ENCODE data around the gene QRSL1. TPM values are rescaled to one million over a fixed set of nuclear protein-coding genes. Genes with fewer than 3 reads are reported as not detected.
A peak's percentile ranks its signal among the peaks of the same experiment; 100 is the strongest.

Gene QRSL1
- total and polyA plus RNA-seq, 10 of the 15 experiments (the other 5 are each of a cell fraction or from before 2014, with no cell fraction given): 11.9 to 23.5 (median 15.5) TPM

- TF ChIP-seq FOS (IDR thresholded peaks at IDR 0.05; ENCODE audit: borderline replicate concordance, extremely low read depth, insufficient read length) (no peak), SUPT20H (IDR thresholded peaks at IDR 0.05; ENCODE audit: borderline replicate concordance, control insufficient read depth, low read depth, low read length) (no peak), MTA2 (IDR thresholded peaks at IDR 0.05; ENCODE audit: low read depth) (no peak), HSF1 (IDR thresholded peaks at IDR 0.05; ENCODE audit: low read depth, low read length) (no peak)
Measured at GRCh38 chr6:106685833-106686232, 56.5 kb downstream of the QRSL1 start (continued).

DNA sequence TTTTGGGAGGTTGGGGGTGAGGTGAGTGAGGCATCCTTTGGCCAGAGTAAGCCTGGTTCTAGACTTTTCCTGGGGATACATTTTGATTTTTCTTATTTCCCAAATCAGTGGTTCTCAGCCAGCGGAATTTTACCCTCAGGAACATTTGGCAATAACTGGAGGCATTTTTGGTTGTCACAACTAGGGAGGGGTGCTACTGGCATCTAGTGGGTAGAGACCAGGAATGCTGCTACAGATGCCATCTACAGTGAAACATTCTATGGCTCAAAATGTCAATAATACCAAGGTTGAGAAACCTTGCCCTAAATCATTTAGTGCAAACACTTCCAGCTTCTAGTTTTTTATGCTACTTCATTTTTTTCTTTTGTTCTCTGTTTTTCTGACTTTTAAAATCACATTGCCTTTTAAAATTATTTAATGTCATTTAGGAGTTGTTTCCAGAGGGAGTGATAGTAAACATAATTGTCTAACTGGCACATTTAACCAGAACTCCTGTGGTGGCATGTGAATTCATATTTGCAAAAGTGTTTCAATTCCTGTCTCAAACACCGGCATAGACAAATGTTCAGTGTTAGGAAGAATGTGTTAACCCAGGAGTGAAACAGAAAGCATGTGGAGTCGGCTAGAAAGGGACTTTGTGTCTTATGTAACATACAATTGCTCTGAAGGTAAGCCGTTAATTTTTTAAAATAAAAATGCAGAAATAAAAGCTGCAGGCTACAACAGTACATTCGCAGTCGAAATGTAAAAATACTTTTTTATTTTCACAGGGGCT is 59.0 kb downstream of the QRSL1 start:
- no TSS peak for BruUV-seq (replicated peaks)
- Histone ChIP-seq H3K4me3 (no peak overlapping the region), H2AFZ (ENCODE audit: control insufficient read depth, low read depth, low read length) (peak overlapping the region; percentile 68), H3K4me1 (ENCODE audit: control insufficient read depth, insufficient read depth, low read length) (no peaks in the 10 kb centered on the region; the same call in 1 of the 2 replicates), H3K9me3 (replicated peaks; ENCODE audit: control insufficient read depth, insufficient read depth, low read length) (no peaks in the 10 kb centered on the region; the same call in 2 of the 3 replicates), H3K79me2 (ENCODE audit: control insufficient read depth, insufficient read depth, low read length) (no peaks in the 10 kb centered on the region), H3K36me3 (ENCODE audit: control insufficient read depth in 2 of 2, insufficient read depth in 2 of 2, low read length in 1 of 2) (no peaks in the 10 kb centered on the region), H3K9ac (ENCODE audit: control insufficient read depth, insufficient read depth, low read length) (no peak overlapping the region), H3K27ac (ENCODE audit: control insufficient read depth, insufficient read depth) (peak overlapping the region; percentile 37; the same call in 1 of the 2 replicates), H3K27me3 (replicated peaks in 1 of 2; ENCODE audit: control insufficient read depth in 2 of 2, insufficient read depth in 2 of 2, low read length in 1 of 2) (no peaks in the 10 kb centered on the region), H3K4me2 (ENCODE audit: control insufficient read depth, insufficient read depth) (peak overlapping the region; percentile 58), H4K20me1 (ENCODE audit: control insufficient read depth, insufficient read depth) (no peaks in the 10 kb centered on the region)
- ATAC-seq: peak; percentile 52
- CTCF ChIA-PET: interaction anchor here (0.9 to 2.9 kb wide), 7 partner anchors 13 to 244 kb away, joined by 3 to 15 read pairs (median 3); no protein-coding TSS in a partner anchor
- POLR2A ChIA-PET: no interaction called here
- WGBS (ENCODE audit: insufficient coverage, insufficient replicate concordance, low lambda C conversion rate, missing lambda C conversion rate): 57% methylated on average over 6 of the region's 6 CpGs
- in situ Hi-C loops (cut with MboI): no loop called here
- intact Hi-C loops (cut with micrococcal nuclease; ENCODE audit: unreplicated experiment): loop anchor here (1.0 kb wide), 1 partner anchor 79 kb away; no protein-coding TSS in a partner anchor
- SMC1A ChIA-PET (ENCODE audit: uncharacterized antibody, unreplicated experiment): interaction anchor here (0.9 to 1.7 kb wide), 10 partner anchors 9 to 80 kb away, joined by 3 to 7 read pairs (median 3); partner anchors contain the start of genes QRSL1 and RTN4IP1
- FAIRE-seq: peak; percentile 47
- DNase-seq (ENCODE audit: low read depth, low spot score): peak; percentile 25
- RAD21 ChIA-PET (ENCODE audit: unreplicated experiment): interaction anchor here (0.9 to 1.7 kb wide), 2 partner anchors 22 to 125 kb away, joined by 3 to 6 read pairs; no protein-coding TSS in a partner anchor
- no peak for TF ChIP-seq ZNF217 (IDR thresholded peaks at IDR 0.05)
- no peak for TF ChIP-seq NBN (IDR thresholded peaks at IDR 0.05)
- no peak for TF ChIP-seq ELK1 (IDR thresholded peaks at IDR 0.05; ENCODE audit: low read depth, low read length)
- TF ChIP-seq SMC3 (IDR thresholded peaks at IDR 0.05; ENCODE audit: borderline replicate concordance, low read length): 0 out of 2 replicates have a peak, but pooled peaks have one; percentile 25
- peak; percentile 39 for TF ChIP-seq RAD21 (IDR thresholded peaks at IDR 0.05; ENCODE audit: insufficient read depth, low read depth, low read length)
- TF ChIP-seq MTA2 (IDR thresholded peaks at IDR 0.05; ENCODE audit: low read depth): no peak
- TF ChIP-seq TCF7 (IDR thresholded peaks at IDR 0.05; ENCODE audit: borderline replicate concordance): no peak
- no peak for TF ChIP-seq MEF2A (IDR thresholded peaks at IDR 0.05; ENCODE audit: insufficient read depth, low read depth, low read length)
- TF ChIP-seq NFYB (IDR thresholded peaks at IDR 0.05; ENCODE audit: insufficient read depth, low read depth, low read length): no peak
- TF ChIP-seq PAX8 (IDR thresholded peaks at IDR 0.05): no peak
- peak; percentile 35; the same call in 1 of the 2 replicates for TF ChIP-seq SPI1 (IDR thresholded peaks at IDR 0.05; ENCODE audit: borderline replicate concordance, insufficient read depth, low read depth, low read length)
- no peak for TF ChIP-seq ZNF622 (IDR thresholded peaks at IDR 0.05)
- no peak for TF ChIP-seq BACH1 (IDR thresholded peaks at IDR 0.05; ENCODE audit: borderline replicate concordance)
- TF ChIP-seq ZNF274 (IDR thresholded peaks at IDR 0.05; ENCODE audit: insufficient read depth, insufficient read length): no peak
- no peak for TF ChIP-seq IKZF2 (IDR thresholded peaks at IDR 0.05)
- no peak for TF ChIP-seq STAT3 (IDR thresholded peaks at IDR 0.05; ENCODE audit: low read depth, low read length)
- no peak for TF ChIP-seq SIX5 (IDR thresholded peaks at IDR 0.05; ENCODE audit: low read depth, low read length, severe bottlenecking)
- no peak for TF ChIP-seq KDM1A (IDR thresholded peaks at IDR 0.05; ENCODE audit: borderline replicate concordance)

Data from GM12878 (cell line).